GM12864 (cell line): Measurements from ENCODE around the gene CD101.

Experiments used
- DNase-seq: peaks from one replicate; pipeline ENCODE4 v3.0.0-alpha.2; 2011; ENCODE audit warnings: low read depth
- H3K4me3 ChIP-seq: 2 replicates; pipeline ENCODE4 v1.5.1; 2011; ENCODE audit warnings: mild to moderate bottlenecking, low read depth, low read length, control low read depth
- CTCF ChIP-seq: IDR thresholded peaks from 2 replicates; pipeline ENCODE4 v1.5.1; 2011; ENCODE audit warnings: low read depth, mild to moderate bottlenecking, moderate library complexity, low read length, control low read depth, inconsistent platforms; ENCODE audit errors: missing control alignments

Gene CD101

DNA sequence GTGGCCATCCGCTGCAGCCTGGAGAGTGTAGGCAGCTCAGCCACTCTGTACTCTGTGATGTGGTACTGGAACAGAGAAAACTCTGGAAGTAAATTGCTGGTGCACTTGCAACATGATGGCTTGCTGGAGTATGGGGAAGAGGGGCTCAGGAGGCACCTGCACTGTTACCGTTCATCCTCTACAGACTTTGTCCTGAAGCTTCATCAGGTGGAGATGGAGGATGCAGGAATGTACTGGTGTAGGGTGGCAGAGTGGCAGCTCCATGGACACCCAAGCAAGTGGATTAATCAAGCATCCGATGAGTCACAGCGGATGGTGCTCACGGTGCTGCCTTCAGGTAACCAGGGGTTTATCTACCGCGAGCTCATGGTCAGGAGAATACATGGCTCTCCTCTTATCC is 24.0 kb downstream of the CD101 start:
- H3K4me3 ChIP-seq: no peak overlapping the region
- no peak for TF ChIP-seq CTCF
- no peak for DNase-seq

DNA sequence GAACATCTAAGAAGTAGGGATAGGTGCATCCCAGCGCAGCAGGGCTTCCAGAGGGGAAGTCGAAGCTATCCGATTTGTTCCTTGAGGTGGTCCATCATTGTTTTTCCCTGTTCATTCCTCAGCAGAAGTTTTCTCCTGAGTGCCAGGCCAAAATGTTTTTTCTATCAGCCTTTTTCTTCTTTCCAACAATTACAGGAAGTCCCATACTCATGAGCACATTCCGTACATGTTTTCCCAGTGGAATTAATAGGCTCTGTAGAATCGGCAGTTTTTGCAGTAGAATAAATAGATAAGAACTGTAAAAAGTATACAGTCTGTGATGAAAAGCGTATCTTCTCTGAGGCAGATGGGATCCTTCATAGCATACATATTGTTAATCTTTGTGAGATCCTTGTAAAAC is 24.8 kb downstream of the CD101 start:
- no peak for TF ChIP-seq CTCF
- H3K4me3 ChIP-seq: no peak overlapping the region
- DNase-seq: no peak

DNA sequence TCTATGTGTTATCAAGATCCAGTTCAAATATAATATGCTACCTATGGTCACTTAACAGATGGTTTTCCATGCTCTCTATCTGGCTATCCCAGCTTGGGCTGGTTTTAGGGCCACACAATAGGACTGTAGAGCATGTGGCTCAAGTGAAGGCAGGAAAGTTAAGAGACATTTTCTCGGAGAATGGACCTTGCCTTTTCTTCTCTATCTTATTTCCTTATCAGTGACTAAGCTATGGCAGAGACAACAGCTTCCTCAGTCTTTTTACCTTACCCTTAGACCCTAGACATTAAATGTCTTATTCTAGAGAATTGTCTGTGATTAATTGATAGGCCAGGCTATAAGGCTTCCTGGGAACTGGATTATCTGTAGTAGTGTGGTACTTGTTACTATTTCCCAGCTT is 28.1 kb downstream of the CD101 start:
- H3K4me3 ChIP-seq: no peak overlapping the region
- TF ChIP-seq CTCF: no peak
- no peak for DNase-seq

- TF ChIP-seq CTCF: no peak
- no peak for DNase-seq
- no peak overlapping the region for H3K4me3 ChIP-seq
These were observed 28.8 kb downstream of the CD101 start for GRCh38 chr1:117030271-117030877.

- DNase-seq: no peak
- no peak overlapping the region for H3K4me3 ChIP-seq
- TF ChIP-seq CTCF: no peak
These were observed 30.7 kb downstream of the CD101 start for GRCh38 chr1:117032266-117032665.

- no peak overlapping the region for H3K4me3 ChIP-seq
- TF ChIP-seq CTCF: no peak
- no peak for DNase-seq
These were observed 31.4 kb downstream of the CD101 start for GRCh38 chr1:117032681-117033539.
